ENCODE measurements around the gene STK32C. TPM values are rescaled to one million over a fixed set of nuclear protein-coding genes. Genes with fewer than 3 reads are reported as not detected.

STK32C gene
- total RNA-seq, 1 donor from 2014 or later: 13.8 TPM

- ATAC-seq (ENCODE audit: low read depth) (no peak), DNase-seq (no peak)
- H3K4me3 Mint-ChIP-seq: no peak overlapping the region
- CTCF ChIA-PET: interaction anchor here (1.5 kb wide), 1 partner anchor 116 kb away, joined by 4 read pairs; no protein-coding TSS in a partner anchor
- H3K27ac Mint-ChIP-seq: no peak overlapping the region
- no peaks in the 10 kb centered on the region for H3K27me3 Mint-ChIP-seq
- H3K36me3 Mint-ChIP-seq (ENCODE audit: low read depth): peaks cover 24% of the 10 kb centered on the region
- intact Hi-C loops (cut with micrococcal nuclease): no loop called here
- POLR2A ChIA-PET: no interaction called here
- TF ChIP-seq, protein P1, sequence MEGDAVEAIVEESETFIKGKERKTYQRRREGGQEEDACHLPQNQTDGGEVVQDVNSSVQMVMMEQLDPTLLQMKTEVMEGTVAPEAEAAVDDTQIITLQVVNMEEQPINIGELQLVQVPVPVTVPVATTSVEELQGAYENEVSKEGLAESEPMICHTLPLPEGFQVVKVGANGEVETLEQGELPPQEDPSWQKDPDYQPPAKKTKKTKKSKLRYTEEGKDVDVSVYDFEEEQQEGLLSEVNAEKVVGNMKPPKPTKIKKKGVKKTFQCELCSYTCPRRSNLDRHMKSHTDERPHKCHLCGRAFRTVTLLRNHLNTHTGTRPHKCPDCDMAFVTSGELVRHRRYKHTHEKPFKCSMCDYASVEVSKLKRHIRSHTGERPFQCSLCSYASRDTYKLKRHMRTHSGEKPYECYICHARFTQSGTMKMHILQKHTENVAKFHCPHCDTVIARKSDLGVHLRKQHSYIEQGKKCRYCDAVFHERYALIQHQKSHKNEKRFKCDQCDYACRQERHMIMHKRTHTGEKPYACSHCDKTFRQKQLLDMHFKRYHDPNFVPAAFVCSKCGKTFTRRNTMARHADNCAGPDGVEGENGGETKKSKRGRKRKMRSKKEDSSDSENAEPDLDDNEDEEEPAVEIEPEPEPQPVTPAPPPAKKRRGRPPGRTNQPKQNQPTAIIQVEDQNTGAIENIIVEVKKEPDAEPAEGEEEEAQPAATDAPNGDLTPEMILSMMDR (IDR thresholded peaks at IDR 0.05): no peak
- no peaks in the 10 kb centered on the region for H3K9me3 Mint-ChIP-seq
- peaks cover 13% of the 10 kb centered on the region for H3K4me1 Mint-ChIP-seq
Observed at GRCh38 chr10:132350391-132350790, 42.6 kb upstream of the STK32C start.

- TF ChIP-seq, protein P1 (IDR thresholded peaks at IDR 0.05): no peak
- CTCF ChIA-PET: no interaction called here
- ATAC-seq (ENCODE audit: low read depth): no peak
- H3K4me3 Mint-ChIP-seq: no peak overlapping the region
- H3K27me3 Mint-ChIP-seq: no peaks in the 10 kb centered on the region
- peaks cover 13% of the 10 kb centered on the region for H3K4me1 Mint-ChIP-seq
- no peak overlapping the region for H3K27ac Mint-ChIP-seq
- POLR2A ChIA-PET: no interaction called here
- intact Hi-C loops (cut with micrococcal nuclease): no loop called here
- H3K36me3 Mint-ChIP-seq (ENCODE audit: low read depth): peaks cover 30% of the 10 kb centered on the region
- no peaks in the 10 kb centered on the region for H3K9me3 Mint-ChIP-seq
- DNase-seq: no peak
Observed at GRCh38 chr10:132349766-132350165, 42.0 kb upstream of the STK32C start.

GRCh38 chr10:132347931-132348267, 40.1 kb upstream of the STK32C start:
- Mint-ChIP-seq H3K36me3 (ENCODE audit: low read depth) (peaks cover 41% of the 10 kb centered on the region), H3K4me1 (peaks cover 11% of the 10 kb centered on the region), H3K9me3 (no peaks in the 10 kb centered on the region), H3K4me3 (no peak overlapping the region), H3K27ac (no peak overlapping the region), H3K27me3 (no peaks in the 10 kb centered on the region)
- TF ChIP-seq, protein P1 (IDR thresholded peaks at IDR 0.05): no peak
- CTCF ChIA-PET: interaction anchor here (0.9 kb wide), 1 partner anchor 13 kb away, joined by 3 read pairs; no protein-coding TSS in a partner anchor
- no peak for ATAC-seq (ENCODE audit: low read depth)
- DNase-seq: no peak
- POLR2A ChIA-PET: interaction anchor here (0.7 kb wide), 1 partner anchor 373 kb away, joined by 3 read pairs; no protein-coding TSS in a partner anchor
- intact Hi-C loops (cut with micrococcal nuclease): no loop called here

- POLR2A ChIA-PET: no interaction called here
- Mint-ChIP-seq H3K36me3 (ENCODE audit: low read depth) (peaks cover 44% of the 10 kb centered on the region), H3K9me3 (peaks cover 2% of the 10 kb centered on the region), H3K4me3 (no peak overlapping the region), H3K27me3 (no peaks in the 10 kb centered on the region), H3K4me1 (peaks cover 8% of the 10 kb centered on the region), H3K27ac (no peak overlapping the region)
- peak; percentile 10 for ATAC-seq (ENCODE audit: low read depth)
- no peak for DNase-seq
- intact Hi-C loops (cut with micrococcal nuclease): no loop called here
- CTCF ChIA-PET: interaction anchor here (0.9 kb wide), 1 partner anchor 14 kb away, joined by 3 read pairs; no protein-coding TSS in a partner anchor
- TF ChIP-seq, protein P1 (IDR thresholded peaks at IDR 0.05): no peak
Observed at GRCh38 chr10:132347211-132347930, 39.6 kb upstream of the STK32C start.

DNA sequence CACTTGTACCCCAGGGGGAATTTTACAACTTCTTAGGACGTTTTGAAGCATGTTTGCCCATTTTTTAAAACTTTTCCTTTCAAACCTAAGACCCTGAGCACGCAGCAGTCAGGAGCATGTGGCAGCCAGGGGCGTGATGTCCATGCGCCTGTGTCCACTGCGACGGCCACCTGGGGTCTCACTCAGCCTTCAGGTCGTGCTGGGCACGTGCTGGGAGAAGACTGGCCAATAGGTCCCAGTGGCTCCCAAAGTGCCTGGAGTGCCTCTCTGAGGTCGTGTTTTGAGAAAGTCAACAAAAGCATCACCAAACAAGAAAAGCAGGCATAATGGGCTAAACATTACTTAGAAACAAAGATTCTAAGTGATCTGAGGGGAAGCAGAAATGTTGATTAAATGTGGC, 39.1 kb upstream of the STK32C start:
- H3K4me3 Mint-ChIP-seq: no peak overlapping the region
- CTCF ChIA-PET: no interaction called here
- POLR2A ChIA-PET: no interaction called here
- H3K9me3 Mint-ChIP-seq: peaks cover 2% of the 10 kb centered on the region
- intact Hi-C loops (cut with micrococcal nuclease): no loop called here
- H3K27ac Mint-ChIP-seq: no peak overlapping the region
- H3K36me3 Mint-ChIP-seq (ENCODE audit: low read depth): peaks cover 48% of the 10 kb centered on the region
- DNase-seq (no peak), ATAC-seq (ENCODE audit: low read depth) (no peak)
- TF ChIP-seq, protein P1 (IDR thresholded peaks at IDR 0.05): no peak
- H3K4me1 Mint-ChIP-seq: peaks cover 8% of the 10 kb centered on the region
- H3K27me3 Mint-ChIP-seq: no peaks in the 10 kb centered on the region
